GM19193 (cell line): Measurements from ENCODE around the gene MRC2.

Experiments
- POLR2A ChIP-seq: IDR thresholded peaks from 4 replicates; pipeline ENCODE4 v1.6.1; 2011; ENCODE audit not compliant: insufficient read depth, insufficient read length; ENCODE audit errors: extremely low read depth

The MRC2 gene

DNA sequence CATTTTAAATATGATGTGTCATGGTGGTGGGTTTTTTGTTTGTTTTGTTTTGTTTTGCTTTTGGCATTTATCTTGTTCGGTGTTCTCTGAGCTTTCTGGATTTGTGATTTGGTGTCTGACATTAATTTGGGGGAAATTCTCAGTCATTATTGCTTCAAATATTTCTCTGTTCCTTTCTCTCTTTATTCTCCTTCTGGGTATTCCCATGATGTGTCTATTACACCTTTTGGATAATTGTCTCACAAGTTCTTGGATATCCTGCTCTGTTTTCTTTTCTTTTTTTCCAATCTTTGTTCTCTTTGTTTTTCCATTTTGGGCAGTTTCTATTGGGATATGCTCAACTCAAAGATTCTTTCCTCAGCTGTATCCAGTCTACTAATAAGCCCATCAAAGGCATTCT is 92.1 kb downstream of the MRC2 start:
- TF ChIP-seq POLR2A: no peak

DNA sequence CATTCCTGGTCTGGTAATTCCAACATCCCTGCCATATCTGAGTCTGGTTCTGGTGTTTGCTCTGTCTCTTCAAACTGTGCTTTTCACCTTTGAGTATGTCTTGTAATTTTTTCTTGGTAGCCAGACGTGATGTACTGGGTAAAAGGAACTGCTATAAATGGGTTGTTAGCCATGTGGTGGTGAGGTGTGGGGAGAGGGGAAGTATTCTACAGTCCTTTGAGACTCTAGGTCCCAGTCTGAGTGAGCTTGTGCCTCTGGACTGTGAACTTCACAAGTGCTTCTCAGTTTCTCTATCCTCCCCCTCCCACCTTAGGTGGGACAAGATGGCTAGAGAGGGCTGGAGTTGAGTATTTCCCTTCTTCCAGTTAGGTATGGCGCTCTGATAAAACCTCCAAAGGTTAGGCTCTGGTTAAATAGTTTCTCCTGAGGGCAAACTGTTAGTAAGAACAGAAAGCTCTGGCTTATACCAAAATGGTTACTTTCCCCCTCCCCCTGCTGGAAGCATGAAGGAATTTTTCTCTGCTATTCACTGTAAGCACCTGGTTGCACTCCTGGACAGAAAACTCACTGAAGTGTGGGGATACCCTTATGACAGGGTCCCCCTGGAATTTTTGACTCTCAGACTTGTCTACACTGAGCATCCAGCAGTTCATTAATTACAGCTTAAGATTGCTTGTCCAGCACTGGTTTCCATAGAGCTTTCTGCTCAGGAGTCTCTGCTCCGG is 92.8 kb downstream of the MRC2 start:
- TF ChIP-seq POLR2A: no peak

- TF ChIP-seq POLR2A: no peak
Measured at GRCh38 chr17:62722625-62723024, 95.2 kb downstream of the MRC2 start.

DNA sequence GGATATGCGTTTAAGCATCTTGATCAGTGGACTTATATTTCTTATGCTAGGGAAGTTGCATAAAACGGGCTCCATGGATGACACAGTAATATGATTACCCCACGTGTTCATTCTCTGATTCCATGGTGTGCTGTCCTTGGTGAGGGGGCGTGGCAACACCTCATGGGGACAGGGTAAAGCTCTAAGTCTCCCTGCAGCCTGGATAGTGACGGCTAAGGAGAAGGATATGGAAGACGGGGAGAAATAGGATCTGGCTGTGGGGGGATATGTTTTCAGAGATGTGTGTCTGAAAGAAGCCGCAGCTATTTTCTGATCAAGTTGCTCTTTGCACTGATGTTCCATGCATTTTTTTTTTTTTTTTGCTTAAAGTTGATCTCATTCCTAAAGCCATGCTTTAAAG is 96.4 kb downstream of the MRC2 start:
- no peak for TF ChIP-seq POLR2A

- no peak for TF ChIP-seq POLR2A
Measured at GRCh38 chr17:62724398-62725146, 97.1 kb downstream of the MRC2 start.

GRCh38 chr17:62725791-62726249 is 98.3 kb downstream of the MRC2 start:
- no peak for TF ChIP-seq POLR2A

DNA sequence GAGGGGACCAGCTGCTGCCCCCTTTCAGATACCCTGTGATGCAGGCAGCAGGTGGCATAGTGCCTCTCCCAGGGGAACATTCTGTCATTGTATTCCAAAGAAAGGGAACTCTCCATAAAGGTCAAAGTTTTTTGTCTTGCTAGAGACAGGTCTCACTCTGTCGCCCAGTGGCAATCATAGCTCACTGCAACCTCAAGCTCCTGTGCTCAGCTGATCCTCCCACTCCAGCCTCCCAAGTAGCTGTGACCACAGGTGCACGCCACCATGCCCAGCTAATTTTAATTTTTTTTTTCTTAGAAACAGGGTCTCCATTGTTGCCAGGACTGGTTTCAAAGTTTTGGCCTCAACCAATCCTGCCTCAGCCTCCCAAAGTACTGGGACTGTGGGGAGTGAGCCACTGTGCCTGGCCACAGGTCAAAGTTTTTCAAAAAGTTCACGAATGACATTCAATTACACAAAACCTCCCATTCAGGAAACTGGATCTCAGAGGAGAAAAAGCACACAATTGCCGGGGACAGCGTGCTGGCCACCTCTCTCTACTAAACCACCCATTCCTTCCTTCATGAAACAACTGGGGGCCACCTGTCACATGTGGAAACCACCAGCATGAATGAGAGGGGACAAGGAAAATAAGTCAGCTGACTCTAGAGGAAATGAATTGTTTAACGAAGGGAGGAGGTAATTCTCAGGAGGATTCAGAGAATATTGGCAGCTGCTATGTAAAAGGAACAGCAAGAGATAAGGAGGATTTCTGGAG is 100.6 kb downstream of the MRC2 start:
- no peak for TF ChIP-seq POLR2A

DNA sequence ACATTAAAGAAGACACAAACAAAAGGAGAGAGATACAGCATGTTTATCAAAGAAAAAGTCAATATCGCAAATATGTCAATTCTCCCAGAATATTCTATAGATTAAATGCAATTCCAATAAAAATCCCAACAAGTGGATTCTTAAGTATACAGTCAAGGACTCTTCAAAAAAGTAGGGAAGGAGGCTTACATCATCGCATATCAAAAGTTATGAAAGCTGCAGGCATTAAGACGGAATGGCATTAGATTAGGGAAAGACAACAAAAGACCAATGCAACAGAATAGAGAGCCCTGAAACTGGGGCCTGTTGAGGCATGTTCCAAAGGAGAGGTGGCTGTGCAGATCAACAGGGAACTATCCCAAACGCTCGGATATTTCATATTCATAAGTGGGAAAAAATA is 104.7 kb downstream of the MRC2 start:
- no peak for TF ChIP-seq POLR2A

GRCh38 chr17:62735044-62735651 is 107.7 kb downstream of the MRC2 start:
- TF ChIP-seq POLR2A: no peak

DNA sequence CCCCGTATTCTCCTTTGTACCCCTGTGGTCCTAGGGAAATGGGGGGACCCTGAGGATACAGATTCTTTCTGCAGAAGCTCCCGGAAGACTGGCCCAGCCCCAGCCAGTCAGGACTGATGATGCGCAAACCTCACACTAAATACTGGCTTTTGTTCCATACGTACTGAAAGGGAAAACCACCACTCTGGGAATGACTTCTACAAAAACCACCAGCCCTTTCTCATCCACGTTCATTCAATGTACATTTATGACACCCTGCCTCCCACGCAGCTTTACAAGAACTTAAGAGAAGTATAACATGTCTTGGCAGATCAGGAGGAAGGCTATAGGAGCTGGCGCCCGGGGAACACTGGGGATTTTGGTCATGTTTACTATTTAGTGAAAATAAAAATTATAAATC is 110.0 kb downstream of the MRC2 start:
- TF ChIP-seq POLR2A: no peak

DNA sequence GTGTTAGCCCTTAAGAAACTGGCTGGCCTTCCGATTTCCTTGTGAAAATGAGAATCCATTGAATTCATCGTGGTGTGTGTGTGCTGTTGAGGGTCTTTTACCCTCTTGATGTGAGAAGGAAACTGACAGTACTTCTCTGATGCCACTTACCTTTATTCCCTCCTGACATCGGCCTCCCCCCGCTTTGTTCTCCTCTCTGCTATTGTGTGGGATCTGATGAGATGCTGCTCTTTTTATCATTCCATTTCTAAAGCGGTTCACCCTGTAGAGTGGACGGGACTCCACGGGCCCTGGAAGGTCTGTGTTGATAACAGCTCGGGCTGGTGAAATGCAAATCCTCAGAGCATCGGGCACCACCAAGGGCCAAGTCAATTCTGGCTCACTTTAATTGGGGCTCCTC is 110.8 kb downstream of the MRC2 start:
- no peak for TF ChIP-seq POLR2A

GRCh38 chr17:62739645-62740388 is 112.3 kb downstream of the MRC2 start:
- TF ChIP-seq POLR2A: no peak

DNA sequence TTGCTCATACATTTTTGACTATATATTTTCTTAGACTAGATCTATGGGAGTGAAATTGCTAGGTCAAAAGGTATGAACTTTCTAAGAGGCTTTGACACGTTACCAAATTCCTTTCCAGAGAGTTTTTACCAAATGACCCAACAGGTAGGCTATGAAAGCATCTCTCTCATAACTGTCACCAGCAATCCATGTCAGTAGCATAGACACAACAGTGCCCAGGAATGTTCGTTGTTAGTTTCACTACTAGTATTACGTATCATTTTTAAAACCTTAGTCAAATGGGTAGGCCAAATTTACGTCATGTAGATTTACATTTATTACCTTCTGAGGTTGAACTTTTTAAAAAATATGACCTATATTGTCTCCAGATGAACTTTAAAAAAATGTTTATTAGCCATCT is 113.8 kb downstream of the MRC2 start:
- TF ChIP-seq POLR2A: no peak
